ENCODE measurements around the gene NAA50.
A peak's percentile ranks its signal among the peaks of the same experiment; 100 is the strongest.

Gene NAA50

DNA sequence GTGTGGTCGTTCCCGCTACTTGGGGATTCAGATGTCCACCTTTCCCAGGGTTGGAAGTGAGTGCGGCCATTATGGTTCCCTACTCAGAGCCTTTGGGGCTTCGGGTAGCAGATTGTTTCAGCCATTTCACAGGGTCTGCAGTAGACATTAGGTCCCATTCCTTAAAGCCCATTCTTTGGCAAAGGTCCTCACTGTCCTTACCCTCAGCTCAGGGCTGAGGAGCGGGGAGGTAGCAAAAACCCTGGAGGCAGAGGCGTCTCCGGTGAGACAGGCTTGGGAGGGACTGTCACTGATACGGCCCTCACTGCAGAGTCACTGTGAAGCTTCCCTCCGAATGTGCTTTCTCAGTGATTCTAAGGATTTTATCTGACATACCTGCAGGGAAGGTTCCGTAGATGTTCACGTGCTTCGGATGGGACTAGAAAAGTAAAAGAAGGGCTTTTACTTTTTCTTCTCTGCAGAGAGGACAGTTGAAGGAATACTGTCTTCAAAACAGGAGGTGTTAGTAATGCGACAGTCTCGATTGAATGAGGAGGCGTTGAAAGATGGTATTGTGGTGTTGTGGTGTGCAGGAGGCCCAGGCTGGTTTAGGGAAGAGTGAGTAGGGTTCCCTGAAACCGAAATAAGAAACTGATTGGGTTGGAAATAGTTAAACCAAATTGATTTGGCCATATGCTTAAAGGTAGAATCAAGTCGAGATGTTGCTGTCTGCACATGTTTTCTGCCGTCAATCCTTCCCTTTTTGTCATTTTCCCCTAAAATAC is 1.4 kb upstream of the NAA50 start:
- no CpG with 5 or more reads among the region's 18 CpGs for WGBS, 2 donors (ENCODE audit: extremely low coverage in 2 of 2, insufficient read length in 2 of 2, insufficient replicate concordance in 1 of 2)
- no peak overlapping the region for H2AK5ac ChIP-seq (ENCODE audit: low read depth, low read length)
- DNase-seq (ENCODE audit: low spot score) = peak; percentile 6

DNA sequence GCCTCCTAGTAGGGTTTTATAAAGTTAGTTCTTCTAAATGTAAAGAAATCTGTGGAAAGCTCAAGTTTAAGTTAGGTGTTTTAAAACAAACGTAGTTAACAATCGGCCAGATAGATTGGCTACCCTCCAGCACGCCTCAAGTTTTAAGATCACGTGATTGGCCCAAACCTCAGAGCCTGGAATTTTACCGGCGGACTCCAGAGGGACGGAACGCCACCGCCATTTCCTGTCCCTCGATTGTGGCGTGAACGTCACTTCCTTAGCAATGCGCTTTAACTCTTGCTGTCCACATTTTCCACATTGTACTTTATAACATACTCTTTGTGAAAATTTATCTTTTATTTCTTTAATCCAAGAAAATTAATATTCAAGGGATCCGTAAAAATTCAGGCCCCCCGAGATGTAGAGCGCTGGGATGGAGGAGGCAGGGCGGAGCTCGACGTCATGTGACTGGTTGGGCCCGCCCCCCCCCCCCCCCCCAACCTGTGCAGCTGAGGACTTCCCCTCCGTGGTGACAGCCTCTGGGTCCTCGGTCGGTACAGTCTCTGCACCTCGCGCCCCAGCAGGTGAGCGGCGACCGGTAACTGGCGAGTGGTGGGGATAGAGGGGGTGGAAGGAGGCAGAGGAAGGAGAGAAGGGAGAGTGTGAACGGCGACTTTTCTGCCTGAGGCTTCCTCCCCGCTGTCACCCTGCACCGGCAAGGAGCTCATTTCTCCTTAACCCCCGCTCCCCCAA is 666 bp upstream of the NAA50 start, which contains the start of gene ATP6V1A:
Gene ATP6V1A, plus strand, starts transcription at position 488 of the 735 bp plus-strand sequence. CDS start 31,719 bp downstream, outside the sequence.
- H2BK120ac ChIP-seq (ENCODE audit: low read depth, low read length) = no peak within 1 kb of the TSS
- peak within 1 kb of the TSS; percentile 71 for H2BK5ac ChIP-seq (ENCODE audit: low read length)
- H2AFZ ChIP-seq (ENCODE audit: low read length) = peak within 1 kb of the TSS; percentile 98
- H4K91ac ChIP-seq (ENCODE audit: low read depth, low read length, poor library complexity) = no peak within 1 kb of the TSS
- peak; percentile 90 for DNase-seq (ENCODE audit: low spot score)
- no peaks in the 10 kb centered on the region for H3K27me3 ChIP-seq (ENCODE audit: control insufficient read depth in 3 of 3, insufficient read depth in 3 of 3, low read depth in 1 of 3, low read length in 3 of 3)
- peak within 1 kb of the TSS; percentile 84 for H3K4me2 ChIP-seq (ENCODE audit: insufficient read depth, low read length, poor library complexity, severe bottlenecking)
- peak within 1 kb of the TSS; percentile 27 for H2BK15ac ChIP-seq (ENCODE audit: low read length)
- peak within 1 kb of the TSS; percentile 93 for H3K9ac ChIP-seq (ENCODE audit: low read depth, low read length, poor library complexity)
- WGBS, 2 donors (ENCODE audit: extremely low coverage in 2 of 2, insufficient read length in 2 of 2, insufficient replicate concordance in 1 of 2) = no CpG with 5 or more reads among the region's 34 CpGs
- peak within 1 kb of the TSS; percentile 25 for H3K14ac ChIP-seq (ENCODE audit: low read length)
- H3K4ac ChIP-seq (ENCODE audit: low read length) = peak within 1 kb of the TSS; percentile 77
- H3K36me3 ChIP-seq (replicated peaks in 1 of 2; ENCODE audit: control insufficient read depth in 2 of 2, insufficient read depth in 2 of 2, low read length in 2 of 2) = peaks cover 0 to 25% of the 10 kb centered on the region in 2 donors
- H2AK5ac ChIP-seq (ENCODE audit: low read depth, low read length) = peak within 1 kb of the TSS; percentile 85
- peak within 1 kb of the TSS; percentile 96 for H3K18ac ChIP-seq (ENCODE audit: low read length)
- no peak within 1 kb of the TSS for H2BK12ac ChIP-seq (ENCODE audit: low read length)
- H3K4me1 ChIP-seq (ENCODE audit: control insufficient read depth in 2 of 2, insufficient read depth in 1 of 2, low read depth in 1 of 2, low read length in 2 of 2) = peaks cover 4 to 25% of the 10 kb centered on the region in 2 donors
- peak within 1 kb of the TSS; percentile 96 for H3K23ac ChIP-seq (ENCODE audit: low read depth, low read length, poor library complexity)
- peak within 1 kb of the TSS; percentile 98 for H3K27ac ChIP-seq (replicated peaks; ENCODE audit: low read length)
- H3K9me3 ChIP-seq (replicated peaks in 1 of 2; ENCODE audit: control insufficient read depth in 2 of 2, insufficient read depth in 1 of 2, low read depth in 1 of 2, low read length in 2 of 2) = no peaks in the 10 kb centered on the region
- no peak within 1 kb of the TSS for H4K8ac ChIP-seq (ENCODE audit: low read depth, low read length)
- H3K79me1 ChIP-seq (ENCODE audit: low read depth, low read length) = peaks cover 7% of the 10 kb centered on the region
- H3K4me3 ChIP-seq (ENCODE audit: low read length in 2 of 2) = peak within 1 kb of the TSS; percentile 91 to 97

More for the DNA sequence above, 1.4 kb upstream of the NAA50 start:
- Histone ChIP-seq H3K27ac (replicated peaks; ENCODE audit: low read length) (peak overlapping the region; percentile 64), H2BK5ac (ENCODE audit: low read length) (no peak overlapping the region), H3K27me3 (ENCODE audit: control insufficient read depth in 3 of 3, insufficient read depth in 3 of 3, low read depth in 1 of 3, low read length in 3 of 3) (no peaks in the 10 kb centered on the region), H3K79me1 (ENCODE audit: low read depth, low read length) (peaks cover 7% of the 10 kb centered on the region), H2AFZ (ENCODE audit: low read length) (peak overlapping the region; percentile 98), H3K4me3 (ENCODE audit: low read length in 2 of 2) (peak overlapping the region; percentile 91 to 97), H4K91ac (ENCODE audit: low read depth, low read length, poor library complexity) (no peak overlapping the region), H2BK15ac (ENCODE audit: low read length) (no peak overlapping the region), H3K23ac (ENCODE audit: low read depth, low read length, poor library complexity) (no peak overlapping the region), H4K8ac (ENCODE audit: low read depth, low read length) (no peak overlapping the region), H3K4me2 (ENCODE audit: insufficient read depth, low read length, poor library complexity, severe bottlenecking) (peak overlapping the region; percentile 84), H2BK12ac (ENCODE audit: low read length) (no peak overlapping the region), H2BK120ac (ENCODE audit: low read depth, low read length) (no peak overlapping the region), H3K36me3 (replicated peaks in 1 of 2; ENCODE audit: control insufficient read depth in 2 of 2, insufficient read depth in 2 of 2, low read length in 2 of 2) (peaks cover 0 to 18% of the 10 kb centered on the region in 2 donors), H3K4ac (ENCODE audit: low read length) (no peak overlapping the region), H3K9me3 (replicated peaks in 1 of 2; ENCODE audit: control insufficient read depth in 2 of 2, insufficient read depth in 1 of 2, low read depth in 1 of 2, low read length in 2 of 2) (no peaks in the 10 kb centered on the region), H3K14ac (ENCODE audit: low read length) (no peak overlapping the region), H3K4me1 (ENCODE audit: control insufficient read depth in 2 of 2, insufficient read depth in 1 of 2, low read depth in 1 of 2, low read length in 2 of 2) (peaks cover 4 to 25% of the 10 kb centered on the region in 2 donors), H3K9ac (ENCODE audit: low read depth, low read length, poor library complexity) (peak overlapping the region; percentile 85), H3K18ac (ENCODE audit: low read length) (peak overlapping the region; percentile 15)

DNA sequence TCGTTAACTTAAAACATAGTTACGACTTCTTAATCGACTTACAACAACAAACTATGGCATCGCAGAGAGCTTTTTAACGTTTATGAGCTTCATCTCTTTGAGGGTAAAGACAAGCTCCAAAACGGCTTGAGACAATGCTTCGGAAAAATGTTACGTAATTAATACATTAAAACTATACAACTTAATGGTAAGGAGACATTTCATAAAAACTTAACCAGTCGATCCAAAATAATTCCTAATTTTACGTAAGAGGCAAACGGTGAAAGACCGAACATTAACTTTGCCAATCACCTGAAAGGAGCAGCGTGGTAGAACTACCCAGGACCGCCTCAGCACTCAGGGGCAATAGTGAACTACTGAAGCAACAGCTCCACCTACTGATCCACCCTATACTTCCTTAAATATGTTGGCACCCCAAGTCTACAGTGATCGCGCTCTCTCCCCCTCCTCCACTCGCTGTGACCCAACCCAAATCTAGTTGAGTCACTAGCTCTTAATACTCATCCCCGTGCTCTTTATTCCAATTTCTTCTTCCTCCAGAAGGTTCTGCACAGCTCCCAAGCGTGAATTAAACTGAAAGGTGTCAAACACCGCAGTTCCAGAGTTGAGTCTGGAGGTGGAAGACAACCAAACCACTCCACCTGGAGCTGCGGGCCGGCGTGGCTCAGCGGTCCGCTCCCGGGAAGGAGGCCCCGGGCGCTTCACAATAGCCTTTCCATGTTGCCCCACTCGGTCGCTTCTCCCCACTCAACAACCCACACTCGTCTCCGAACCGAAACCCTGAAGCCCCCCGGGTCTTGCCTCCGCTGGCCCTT is 901 bp downstream of the NAA50 start:
- no peak overlapping the region for H2BK120ac ChIP-seq (ENCODE audit: low read depth, low read length)
- H4K91ac ChIP-seq (ENCODE audit: low read depth, low read length, poor library complexity) = no peak overlapping the region
- H3K4ac ChIP-seq (ENCODE audit: low read length) = peak overlapping the region; percentile 53
- H2AFZ ChIP-seq (ENCODE audit: low read length) = peak overlapping the region; percentile 98
- no peak overlapping the region for H4K8ac ChIP-seq (ENCODE audit: low read depth, low read length)
- H2BK5ac ChIP-seq (ENCODE audit: low read length) = peak overlapping the region; percentile 71
- no CpG with 5 or more reads among the region's 35 CpGs for WGBS, 2 donors (ENCODE audit: extremely low coverage in 2 of 2, insufficient read length in 2 of 2, insufficient replicate concordance in 1 of 2)
- H3K18ac ChIP-seq (ENCODE audit: low read length) = peak overlapping the region; percentile 96
- peak overlapping the region; percentile 96 for H3K23ac ChIP-seq (ENCODE audit: low read depth, low read length, poor library complexity)
- peaks cover 4 to 25% of the 10 kb centered on the region in 2 donors for H3K4me1 ChIP-seq (ENCODE audit: control insufficient read depth in 2 of 2, insufficient read depth in 1 of 2, low read depth in 1 of 2, low read length in 2 of 2)
- H3K4me3 ChIP-seq (ENCODE audit: low read length in 2 of 2) = peak overlapping the region; percentile 88 to 97
- H2AK5ac ChIP-seq (ENCODE audit: low read depth, low read length) = no peak overlapping the region
- peak overlapping the region; percentile 27 for H2BK15ac ChIP-seq (ENCODE audit: low read length)
- DNase-seq (ENCODE audit: low spot score) = peak; percentile 62
- no peak overlapping the region for H2BK12ac ChIP-seq (ENCODE audit: low read length)
- peaks cover 2 to 37% of the 10 kb centered on the region in 2 donors for H3K36me3 ChIP-seq (replicated peaks in 1 of 2; ENCODE audit: control insufficient read depth in 2 of 2, insufficient read depth in 2 of 2, low read length in 2 of 2)
- H3K27ac ChIP-seq (replicated peaks; ENCODE audit: low read length) = peak overlapping the region; percentile 70
- H3K14ac ChIP-seq (ENCODE audit: low read length) = peak overlapping the region; percentile 25
- peaks cover 9% of the 10 kb centered on the region for H3K79me1 ChIP-seq (ENCODE audit: low read depth, low read length)
- peak overlapping the region; percentile 75 for H3K4me2 ChIP-seq (ENCODE audit: insufficient read depth, low read length, poor library complexity, severe bottlenecking)
- H3K9ac ChIP-seq (ENCODE audit: low read depth, low read length, poor library complexity) = peak overlapping the region; percentile 93
- no peaks in the 10 kb centered on the region for H3K9me3 ChIP-seq (replicated peaks in 1 of 2; ENCODE audit: control insufficient read depth in 2 of 2, insufficient read depth in 1 of 2, low read depth in 1 of 2, low read length in 2 of 2)
- H3K27me3 ChIP-seq (ENCODE audit: control insufficient read depth in 3 of 3, insufficient read depth in 3 of 3, low read depth in 1 of 3, low read length in 3 of 3) = no peaks in the 10 kb centered on the region

Data from neuronal stem cell (in vitro differentiated cells).